MCF 10A (cell line): ENCODE measurements around the gene PSMF1. TPM values are rescaled to one million over a fixed set of nuclear protein-coding genes. Genes with fewer than 3 reads are reported as not detected.

ENCODE experiments used
- Bru-seq: library from RNA; stranded (reverse); fragments of 400-500 nt; gene quantifications from one replicate; lab custom pipeline; 2021; lab: Mats Ljungman, UMichigan
- BruChase-seq, 2 experiments: library from RNA; stranded (reverse); fragments of 400-500 nt; gene quantifications; one replicate each; lab custom pipeline; 2021; lab: Mats Ljungman, UMichigan
- BruUV-seq: library from RNA; stranded (reverse); fragments of 400-500 nt; replicated peaks from 2 replicates; lab custom pipeline; 2021; lab: Mats Ljungman, UMichigan
- CTCF ChIA-PET: fragments of 300-600 bp; sonication (Branson Sonifier 250); formaldehyde crosslinking; extraction: SDS; loops from one replicate; lab custom pipeline; 2021; ENCODE audit warnings: antibody characterized with exemption, inconsistent platforms; lab: Yijun Ruan, JAX
- POLR2A ChIA-PET: fragments of 300-600, 350-650 bp; sonication (Branson Sonifier 250); formaldehyde crosslinking; extraction: SDS; loops from one replicate; lab custom pipeline; 2020; ENCODE audit warnings: antibody characterized with exemption, inconsistent platforms; lab: Yijun Ruan, JAX
- DNase-seq: peaks from one replicate; pipeline ENCODE4 v3.0.0-alpha.2; 2018; ENCODE audit not compliant: unreplicated experiment
- H3K27ac Mint-ChIP-seq: one replicate; pipeline ENCODE4 v1.8.0; 2022; ENCODE audit warnings: mild to moderate bottlenecking, low read depth, mixed read lengths; ENCODE audit not compliant: unreplicated experiment
- H3K27me3 Mint-ChIP-seq: one replicate; pipeline ENCODE4 v1.8.0; 2022; ENCODE audit warnings: mixed read lengths; ENCODE audit not compliant: insufficient read depth, unreplicated experiment
- H3K36me3 Mint-ChIP-seq: one replicate; pipeline ENCODE4 v1.8.0; 2022; ENCODE audit warnings: mild to moderate bottlenecking, moderate library complexity, mixed read lengths; ENCODE audit not compliant: insufficient read depth, unreplicated experiment
- H3K4me1 Mint-ChIP-seq: one replicate; pipeline ENCODE4 v1.8.0; 2022; ENCODE audit warnings: mixed read lengths; ENCODE audit not compliant: insufficient read depth, unreplicated experiment
- H3K4me3 Mint-ChIP-seq: one replicate; pipeline ENCODE4 v1.8.0; 2022; ENCODE audit warnings: mild to moderate bottlenecking, moderate library complexity, mixed read lengths; ENCODE audit not compliant: unreplicated experiment
- H3K9me3 Mint-ChIP-seq: one replicate; pipeline ENCODE4 v1.8.0; 2022; ENCODE audit warnings: mixed read lengths; ENCODE audit not compliant: unreplicated experiment
- intact Hi-C: fragments of 100-400 bp; cut with micrococcal nuclease; formaldehyde crosslinking; loops from 2 replicates; pipeline ENCODE4 v1.14.1; 2022
- long read RNA-seq: library from polyadenylated mRNA; stranded (forward); transcript quantifications from one replicate; pipeline ENCODE4 v2.0.0, GENCODE V29; 2022
- total RNA-seq: library from RNA; stranded (reverse); gene quantifications from 2 replicates; pipeline ENCODE4 v1.2.3, GENCODE V29; 2022
- TF ChIP-seq, protein P1 (sequence below): fragments of 200-600 bp; IDR thresholded peaks from one replicate; pipeline ENCODE4 v1.8.0; 2022; ENCODE audit warnings: antibody characterized with exemption, mild to moderate bottlenecking; ENCODE audit not compliant: unreplicated experiment

Gene PSMF1, protein sequence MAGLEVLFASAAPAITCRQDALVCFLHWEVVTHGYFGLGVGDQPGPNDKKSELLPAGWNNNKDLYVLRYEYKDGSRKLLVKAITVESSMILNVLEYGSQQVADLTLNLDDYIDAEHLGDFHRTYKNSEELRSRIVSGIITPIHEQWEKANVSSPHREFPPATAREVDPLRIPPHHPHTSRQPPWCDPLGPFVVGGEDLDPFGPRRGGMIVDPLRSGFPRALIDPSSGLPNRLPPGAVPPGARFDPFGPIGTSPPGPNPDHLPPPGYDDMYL
- 207 and 212 TPM in 2 replicates for total RNA-seq
- Bru-seq, nascent RNA, result percentile 90 among the genes with signal in this experiment
- percentile 86 among the genes with signal in this experiment for BruChase-seq, experiment 1, labeled RNA remaining after a 6-hour chase
- BruChase-seq, experiment 2, labeled RNA remaining after a 2-hour chase, result percentile 85 among the genes with signal in this experiment
- long read RNA-seq, full-length matches to known transcripts, result 317 of 364 reads
- long read RNA-seq, partial matches to known transcripts, result 11 of 364 reads
- long read RNA-seq, other reads (novel, unspliced or antisense), result 36 of 364 reads

DNA sequence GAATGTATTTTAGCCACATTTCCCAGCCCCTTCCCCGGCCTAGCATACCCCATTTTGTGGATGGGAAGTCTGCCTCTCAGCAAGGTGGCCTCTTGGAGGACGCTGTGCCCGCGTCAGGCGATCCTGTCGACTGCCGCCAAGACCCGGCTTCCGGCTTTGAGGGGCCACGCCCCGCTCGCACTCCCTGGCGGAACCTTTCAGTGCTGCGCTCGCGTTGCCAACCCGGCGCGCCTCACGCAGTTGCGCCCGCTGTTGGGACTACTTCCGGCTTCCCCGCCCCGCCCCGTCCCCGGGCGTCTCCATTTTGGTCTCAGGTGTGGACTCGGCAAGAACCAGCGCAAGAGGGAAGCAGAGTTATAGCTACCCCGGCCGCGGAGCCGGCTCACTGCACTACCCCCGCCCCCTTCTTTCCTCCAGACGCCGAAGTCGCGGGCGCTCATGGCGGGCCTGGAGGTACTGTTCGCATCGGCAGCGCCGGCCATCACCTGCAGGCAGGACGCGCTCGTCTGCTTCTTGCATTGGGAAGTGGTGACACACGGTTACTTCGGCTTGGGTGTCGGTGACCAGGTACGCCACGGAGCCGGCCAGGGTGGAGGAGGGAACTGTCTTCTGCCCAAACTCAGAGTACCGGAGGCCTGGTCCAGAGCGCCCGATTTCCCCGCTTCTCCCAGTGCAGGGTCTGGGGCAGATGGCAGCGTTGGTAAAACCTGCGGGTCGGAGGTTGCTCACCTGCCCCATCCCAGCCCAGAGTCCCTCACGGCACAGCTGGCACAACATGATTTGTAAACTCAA lies at the start of gene PSMF1:
Gene PSMF1, plus strand, starts transcription at position 267 of the 792 bp plus-strand sequence. Its CDS starts 172 bp downstream, at position 439.
- ChIA-PET POLR2A (interaction anchor here (0.6 to 2.0 kb wide), 16 partner anchors 11 to 1351 kb away, joined by 3 to 7 read pairs (median 4); partner anchors contain the start of genes FAM110A and SDCBP2), CTCF (interaction anchor here (0.6 to 3.8 kb wide), 4 partner anchors 10 to 906 kb away, joined by 3 to 28 read pairs (median 4); no protein-coding TSS in a partner anchor)
- Mint-ChIP-seq H3K27ac (peak within 1 kb of the TSS; percentile 96), H3K36me3 (peaks cover 12% of the 10 kb centered on the region), H3K27me3 (no peaks in the 10 kb centered on the region), H3K4me1 (peaks cover 45% of the 10 kb centered on the region), H3K4me3 (peak within 1 kb of the TSS; percentile 97), H3K9me3 (no peaks in the 10 kb centered on the region)
- BruUV-seq, result TSS peak; percentile 49
- DNase-seq, result peak; percentile 91
- TF ChIP-seq, protein P1, sequence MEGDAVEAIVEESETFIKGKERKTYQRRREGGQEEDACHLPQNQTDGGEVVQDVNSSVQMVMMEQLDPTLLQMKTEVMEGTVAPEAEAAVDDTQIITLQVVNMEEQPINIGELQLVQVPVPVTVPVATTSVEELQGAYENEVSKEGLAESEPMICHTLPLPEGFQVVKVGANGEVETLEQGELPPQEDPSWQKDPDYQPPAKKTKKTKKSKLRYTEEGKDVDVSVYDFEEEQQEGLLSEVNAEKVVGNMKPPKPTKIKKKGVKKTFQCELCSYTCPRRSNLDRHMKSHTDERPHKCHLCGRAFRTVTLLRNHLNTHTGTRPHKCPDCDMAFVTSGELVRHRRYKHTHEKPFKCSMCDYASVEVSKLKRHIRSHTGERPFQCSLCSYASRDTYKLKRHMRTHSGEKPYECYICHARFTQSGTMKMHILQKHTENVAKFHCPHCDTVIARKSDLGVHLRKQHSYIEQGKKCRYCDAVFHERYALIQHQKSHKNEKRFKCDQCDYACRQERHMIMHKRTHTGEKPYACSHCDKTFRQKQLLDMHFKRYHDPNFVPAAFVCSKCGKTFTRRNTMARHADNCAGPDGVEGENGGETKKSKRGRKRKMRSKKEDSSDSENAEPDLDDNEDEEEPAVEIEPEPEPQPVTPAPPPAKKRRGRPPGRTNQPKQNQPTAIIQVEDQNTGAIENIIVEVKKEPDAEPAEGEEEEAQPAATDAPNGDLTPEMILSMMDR, result no peak
- intact Hi-C loops, result no loop called here

DNA sequence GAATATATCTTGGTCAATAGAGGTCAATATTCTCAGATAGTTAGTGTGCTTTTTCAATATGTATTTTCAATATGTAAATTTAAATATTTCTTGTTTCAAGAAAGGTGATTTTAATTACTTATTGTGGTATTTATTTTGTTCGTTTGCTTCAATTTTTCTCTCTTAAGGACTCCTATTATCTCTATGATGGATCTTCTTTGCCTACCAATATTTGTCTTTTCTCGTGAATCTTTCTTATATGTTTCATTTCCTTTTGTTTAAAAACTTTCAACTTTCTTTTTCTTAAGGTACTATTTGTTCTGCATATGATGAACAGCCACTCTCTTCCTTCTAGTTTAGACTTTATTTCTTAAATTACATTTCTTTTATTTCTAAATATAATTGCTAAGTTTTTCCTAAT lies 46.1 kb upstream of the PSMF1 start:
- DNase-seq, result no peak
- Mint-ChIP-seq H3K4me3 (no peak overlapping the region), H3K36me3 (no peaks in the 10 kb centered on the region), H3K27ac (no peak overlapping the region), H3K9me3 (peaks cover 5% of the 10 kb centered on the region), H3K27me3 (peaks cover 24% of the 10 kb centered on the region), H3K4me1 (no peaks in the 10 kb centered on the region)
- BruUV-seq, result no TSS peak
- TF ChIP-seq, protein P1, result no peak
- POLR2A ChIA-PET, result no interaction called here
- intact Hi-C loops, result no loop called here
- CTCF ChIA-PET, result interaction anchor here (0.6 to 2.4 kb wide), 2 partner anchors 36 to 256 kb away, joined by 4 to 10 read pairs; no protein-coding TSS in a partner anchor

DNA sequence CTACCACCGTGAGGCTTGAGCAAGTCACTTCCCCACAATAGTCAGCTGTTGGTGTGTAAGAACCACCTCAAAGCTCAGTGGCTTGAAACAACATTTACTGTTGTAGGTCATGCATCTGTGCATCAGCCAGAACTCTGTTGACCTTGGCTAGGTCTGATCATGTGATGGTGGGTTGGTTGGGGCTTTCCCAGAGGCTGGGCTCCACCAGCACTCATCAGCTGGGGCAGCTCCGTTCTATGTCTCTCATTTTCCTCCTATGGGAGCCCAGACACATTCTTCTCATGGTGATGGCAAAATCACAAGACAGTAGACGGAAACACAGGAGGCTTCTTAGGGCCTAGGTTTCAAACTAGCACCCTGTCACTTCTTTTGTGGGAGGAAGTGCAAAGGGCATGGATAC lies 42.8 kb upstream of the PSMF1 start:
- no peaks in the 10 kb centered on the region for H3K9me3 Mint-ChIP-seq
- ChIA-PET POLR2A (no interaction called here), CTCF (interaction anchor here (0.6 kb wide), 1 partner anchor 89 kb away, joined by 4 read pairs; no protein-coding TSS in a partner anchor)
- no peak overlapping the region for H3K4me3 Mint-ChIP-seq
- H3K27ac Mint-ChIP-seq, result no peak overlapping the region
- TF ChIP-seq, protein P1, result no peak
- H3K4me1 Mint-ChIP-seq, result no peaks in the 10 kb centered on the region
- no TSS peak for BruUV-seq
- H3K36me3 Mint-ChIP-seq, result no peaks in the 10 kb centered on the region
- no peak for DNase-seq
- intact Hi-C loops, result no loop called here
- H3K27me3 Mint-ChIP-seq, result no peaks in the 10 kb centered on the region
